ENCODE results near the gene SH3BGR. TPM values are rescaled to one million over a fixed set of nuclear protein-coding genes. Genes with fewer than 3 reads are reported as not detected.

Gene SH3BGR
- total RNA-seq, 6 experiments from 2014 or later = 2.0 to 4.9 (median 3.0) TPM

DNA sequence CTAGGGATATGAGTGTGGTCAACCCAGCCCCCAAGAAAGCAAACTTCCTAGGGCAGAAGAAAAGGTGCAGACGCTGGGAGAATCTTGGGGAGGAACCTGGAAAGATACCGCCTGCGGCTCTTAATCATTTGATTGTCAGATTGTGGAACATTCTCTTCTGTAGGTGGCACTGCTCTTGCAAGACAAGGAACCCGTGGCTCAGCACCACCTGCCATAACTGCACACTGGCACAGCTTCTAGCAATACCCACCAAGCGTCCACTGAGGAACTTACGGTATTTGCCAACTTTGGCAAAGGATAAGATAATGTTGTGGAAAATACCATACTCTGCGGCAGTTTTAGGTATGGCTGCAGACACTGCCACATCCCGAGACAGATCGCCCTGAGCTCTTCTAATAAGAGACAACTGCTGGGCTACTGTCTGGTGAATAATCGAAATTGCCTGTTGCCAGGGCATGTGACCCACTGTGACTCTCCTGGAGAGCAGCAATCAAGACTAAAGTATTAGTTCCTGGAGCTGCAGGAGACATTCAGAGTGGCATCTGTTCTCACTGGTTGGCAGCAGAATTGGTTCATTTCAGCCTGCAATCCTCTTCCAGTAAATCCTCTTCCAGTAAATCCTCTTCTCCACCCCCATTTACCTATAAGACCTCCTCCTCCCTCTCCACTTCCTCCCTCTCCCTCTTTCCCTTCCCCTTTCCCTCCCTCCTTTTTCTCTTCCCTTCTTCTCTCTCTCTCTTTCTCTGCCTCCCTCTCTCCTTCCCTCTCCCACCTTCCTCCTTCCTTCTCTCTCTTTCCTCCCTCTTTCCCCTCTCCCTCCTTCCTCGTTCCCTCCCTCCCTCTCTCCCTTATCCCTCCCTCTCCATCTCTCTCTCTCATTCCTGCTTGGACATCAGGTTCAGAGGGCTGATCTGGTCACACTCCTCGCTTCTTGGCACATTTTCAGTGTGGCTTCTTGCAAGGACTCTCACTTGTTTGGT, 111.3 kb downstream of the SH3BGR start:
- H3K27ac ChIP-seq = no peak overlapping the region
- TF ChIP-seq, protein P1, sequence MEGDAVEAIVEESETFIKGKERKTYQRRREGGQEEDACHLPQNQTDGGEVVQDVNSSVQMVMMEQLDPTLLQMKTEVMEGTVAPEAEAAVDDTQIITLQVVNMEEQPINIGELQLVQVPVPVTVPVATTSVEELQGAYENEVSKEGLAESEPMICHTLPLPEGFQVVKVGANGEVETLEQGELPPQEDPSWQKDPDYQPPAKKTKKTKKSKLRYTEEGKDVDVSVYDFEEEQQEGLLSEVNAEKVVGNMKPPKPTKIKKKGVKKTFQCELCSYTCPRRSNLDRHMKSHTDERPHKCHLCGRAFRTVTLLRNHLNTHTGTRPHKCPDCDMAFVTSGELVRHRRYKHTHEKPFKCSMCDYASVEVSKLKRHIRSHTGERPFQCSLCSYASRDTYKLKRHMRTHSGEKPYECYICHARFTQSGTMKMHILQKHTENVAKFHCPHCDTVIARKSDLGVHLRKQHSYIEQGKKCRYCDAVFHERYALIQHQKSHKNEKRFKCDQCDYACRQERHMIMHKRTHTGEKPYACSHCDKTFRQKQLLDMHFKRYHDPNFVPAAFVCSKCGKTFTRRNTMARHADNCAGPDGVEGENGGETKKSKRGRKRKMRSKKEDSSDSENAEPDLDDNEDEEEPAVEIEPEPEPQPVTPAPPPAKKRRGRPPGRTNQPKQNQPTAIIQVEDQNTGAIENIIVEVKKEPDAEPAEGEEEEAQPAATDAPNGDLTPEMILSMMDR (IDR thresholded peaks at IDR 0.05) = no peak
- no peak for TF ChIP-seq POLR2A (IDR thresholded peaks at IDR 0.05)
- H3K4me1 ChIP-seq = no peaks in the 10 kb centered on the region
- no peaks in the 10 kb centered on the region for H3K36me3 ChIP-seq
- DNase-seq = no peak
- H3K4me3 ChIP-seq = no peak overlapping the region
- ATAC-seq = no peak
- 65% methylated on average over 9 of the region's 12 CpGs for WGBS (ENCODE audit: insufficient coverage, low coverage, low lambda C conversion rate, missing lambda C conversion rate)
- intact Hi-C loops (cut with DNase I) = no loop called here
- no peaks in the 10 kb centered on the region for H3K27me3 ChIP-seq
- H3K9me3 ChIP-seq = no peaks in the 10 kb centered on the region

DNA sequence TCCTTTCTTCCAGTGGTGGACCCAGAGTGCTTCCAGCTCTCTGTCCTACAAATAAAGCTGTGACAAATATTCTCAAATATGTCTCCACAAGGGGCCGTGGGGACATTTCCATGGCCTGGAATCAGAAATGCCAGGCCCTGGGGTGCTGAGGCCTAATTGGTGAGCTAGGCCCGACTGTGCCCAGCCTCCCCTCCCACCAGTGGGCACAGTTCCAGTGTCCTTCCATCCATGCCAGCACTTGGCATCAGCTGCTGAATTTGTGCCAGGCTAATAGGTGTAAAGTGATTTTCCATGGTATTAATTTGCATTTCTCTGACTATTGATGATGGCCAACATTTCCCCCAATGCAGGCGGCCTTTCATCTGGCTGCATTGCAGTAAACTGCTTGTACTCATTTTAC, 112.4 kb downstream of the SH3BGR start:
- Histone ChIP-seq H3K9me3 (no peaks in the 10 kb centered on the region), H3K27ac (no peak overlapping the region), H3K27me3 (no peaks in the 10 kb centered on the region), H3K36me3 (no peaks in the 10 kb centered on the region), H3K4me1 (no peaks in the 10 kb centered on the region), H3K4me3 (no peak overlapping the region)
- 40% methylated on average over 2 of the region's 3 CpGs for WGBS (ENCODE audit: insufficient coverage, low coverage, low lambda C conversion rate, missing lambda C conversion rate)
- no peak for DNase-seq
- intact Hi-C loops (cut with DNase I) = no loop called here
- TF ChIP-seq, protein P1 (IDR thresholded peaks at IDR 0.05) = no peak
- TF ChIP-seq POLR2A (IDR thresholded peaks at IDR 0.05) = no peak
- ATAC-seq = no peak

Small RNA genes lying within 50 kb of the gene (microRNA-seq; reads per million reads assigned to microRNA genes)
- gene MIR6508 = 0 to 0.29 reads per million in 2 donors

Small RNA genes lying within 50 kb of the gene (small RNA-seq; reads per million reads assigned to genes)
- 0 reads per million in 2 experiments for gene MIR6508

Other genes with a start within 250 kb of the SH3BGR start
- gene BRWD1, start 138.3 kb upstream of the SH3BGR start, total RNA-seq = 10 to 100 TPM; 18.6 to 26.7 (median 21.9) TPM
- gene HMGN1, start 102.9 kb upstream of the SH3BGR start, total RNA-seq = 10 to 100 TPM; 34.6 to 71.6 (median 63.9) TPM
- gene LCA5L, start 6.2 kb upstream of the SH3BGR start, total RNA-seq = 1 to 10 TPM in 3 of 6 experiments, under 1 TPM in 3; 0.54 to 2.8 (median 1.1) TPM
- gene B3GALT5, start 161.0 kb downstream of the SH3BGR start, total RNA-seq = under 1 TPM; 0.06 to 0.26 (median 0.09) TPM

Measured in right lobe of liver (tissue), 6 donors.